K562 (cell line): Measurements from ENCODE around the gene NUP160. TPM values are rescaled to one million over a fixed set of nuclear protein-coding genes. Genes with fewer than 3 reads are reported as not detected.
A peak's percentile ranks its signal among the peaks of the same experiment; 100 is the strongest.

Experiments
- ATAC-seq: fragments of 200-7000 bp; cut with Tn5 transposase; 3 replicates; pipeline ENCODE4 v1.9.1; 2020; ENCODE audit warnings: moderate library complexity
- BruUV-seq: library from RNA; stranded (reverse); fragments of 400-500 nt; replicated peaks from 2 replicates; lab custom pipeline; 2021; lab: Mats Ljungman, UMichigan
- CTCF ChIA-PET: fragments of 300-600 bp; formaldehyde crosslinking; extraction: SDS; loops from one replicate; lab custom pipeline; 2021; ENCODE audit warnings: low intra/inter-chr PET ratio; lab: Yijun Ruan, JAX
- POLR2A ChIA-PET: fragments of 300-600, 350-650 bp; sonication (Branson Sonifier 250); formaldehyde crosslinking; extraction: SDS; loops from one replicate; lab custom pipeline; 2021; ENCODE audit warnings: antibody characterized with exemption, inconsistent platforms; lab: Yijun Ruan, JAX
- DNase-seq, 4 experiments: peaks; one replicate each; pipeline versions ENCODE4 v3.0.0 to v3.0.0-alpha.2; 2011 to 2018; ENCODE audit warnings: low spot score in 3 of 4, mixed read lengths in 3 of 4; ENCODE audit errors: extremely low read depth in 1 of 4
- FAIRE-seq: peaks from 2 replicates; lab custom pipeline; 2011; peaks lifted over from hg19 to GRCh38; lab: Jason Lieb, UNC
- H2AFZ ChIP-seq: 2 replicates; pipeline ENCODE4 v1.6.0; 2011; ENCODE audit warnings: low read depth, low read length, control low read depth, inconsistent platforms
- H3K27ac ChIP-seq: fragments of 200-600 bp; 3 replicates; pipeline ENCODE4 v1.8.0; 2011; ENCODE audit warnings: low read depth, mild to moderate bottlenecking, control low read depth, inconsistent platforms, low read length, moderate library complexity, mixed read lengths; ENCODE audit errors: extremely low read depth
- H3K27me3 ChIP-seq, 2 experiments: fragments of 300-600 bp in 1 of 2; 2 replicates in 1 of 2; 3 replicates in 1 of 2; pipeline versions ENCODE4 v1.6.0 to v1.8.0; 2011; ENCODE audit warnings: inconsistent platforms in 2 of 2, low read length in 2 of 2, mild to moderate bottlenecking in 1 of 2, mixed read lengths in 1 of 2, moderate library complexity in 1 of 2; ENCODE audit not compliant: control insufficient read depth in 2 of 2, insufficient read depth in 2 of 2
- H3K36me3 ChIP-seq: fragments of 300-600 bp; 3 replicates; pipeline ENCODE4 v1.8.0; 2011; ENCODE audit warnings: mild to moderate bottlenecking, low read length, inconsistent platforms; ENCODE audit not compliant: control insufficient read depth, insufficient read depth
- H3K4me1 ChIP-seq, 2 experiments: fragments of 200-600 bp in 1 of 2; replicated peaks in 1 of 2; 2 replicates in 1 of 2; 3 replicates in 1 of 2; pipeline versions ENCODE4 v1.5.1 to v1.8.0; 2011; ENCODE audit warnings: inconsistent platforms in 2 of 2, low read length in 2 of 2, mild to moderate bottlenecking in 1 of 2, mixed read lengths in 1 of 2, moderate library complexity in 1 of 2; ENCODE audit not compliant: control insufficient read depth in 2 of 2, insufficient read depth in 2 of 2
- H3K4me2 ChIP-seq: 2 replicates; pipeline ENCODE4 v1.6.1; 2011; ENCODE audit warnings: low read length, control low read depth, inconsistent platforms, mixed read lengths; ENCODE audit not compliant: insufficient read depth
- H3K4me3 ChIP-seq: fragments of 200-600 bp; sonication (generic), shearing (Covaris generic); 2 replicates; pipeline ENCODE4 v1.5.1; 2016; ENCODE audit warnings: control low read depth, inconsistent platforms
- H3K79me2 ChIP-seq: fragments of 200-600 bp; 3 replicates; pipeline ENCODE4 v1.8.0; 2011; ENCODE audit warnings: low read length, inconsistent platforms; ENCODE audit not compliant: control insufficient read depth, insufficient read depth
- H3K9ac ChIP-seq, 2 experiments: 2 replicates each; pipeline versions ENCODE4 v1.6.0 to v1.6.1; 2011; ENCODE audit warnings: low read depth in 2 of 2, low read length in 2 of 2, control low read depth in 1 of 2, inconsistent platforms in 1 of 2, mild to moderate bottlenecking in 1 of 2, mixed read lengths in 1 of 2; ENCODE audit not compliant: insufficient read depth in 1 of 2
- H3K9me1 ChIP-seq: one replicate; pipeline ENCODE4 v1.6.0; 2011; ENCODE audit warnings: inconsistent platforms, mild to moderate bottlenecking, low read length, moderate library complexity; ENCODE audit not compliant: control insufficient read depth, insufficient read depth
- H3K9me3 ChIP-seq: replicated peaks from 2 replicates; pipeline ENCODE4 v1.5.1; 2011; ENCODE audit warnings: low read depth, low read length, inconsistent platforms; ENCODE audit not compliant: control insufficient read depth, insufficient read depth
- H4K20me1 ChIP-seq: replicated peaks from 2 replicates; pipeline ENCODE4 v1.6.1; 2011; ENCODE audit warnings: low read length, inconsistent platforms, mixed read lengths; ENCODE audit not compliant: control insufficient read depth, insufficient read depth
- DMBX1 ChIP-seq: fragments of 250-450 bp; sonication (Bioruptor Pico); IDR thresholded peaks from 2 replicates; pipeline ENCODE4 v1.8.0; 2022; ENCODE audit warnings: inconsistent platforms, mild to moderate bottlenecking, moderate library complexity, borderline replicate concordance
- ILF3 ChIP-seq: fragments of 450-650 bp; IDR thresholded peaks from 2 replicates; pipeline ENCODE4 v1.6.1; 2018; ENCODE audit warnings: antibody characterized with exemption, mild to moderate bottlenecking, moderate library complexity, borderline replicate concordance
- KLF10 ChIP-seq: fragments of 250-450 bp; sonication (Bioruptor Pico); IDR thresholded peaks from 2 replicates; pipeline ENCODE4 v1.6.1; 2021; ENCODE audit warnings: matching md5 sums
- NFE2 ChIP-seq: IDR thresholded peaks from 2 replicates; pipeline ENCODE4 v1.6.1; 2014; ENCODE audit warnings: antibody characterized with exemption, low read depth
- PCBP2 ChIP-seq: fragments of 200-400 bp; formaldehyde crosslinking; IDR thresholded peaks from 2 replicates; pipeline ENCODE4 v1.6.1; 2018; ENCODE audit warnings: low read length, low read depth, mild to moderate bottlenecking, moderate library complexity; ENCODE audit not compliant: poor library complexity, severe bottlenecking
- RBM14 ChIP-seq: fragments of 200-400 bp; formaldehyde crosslinking; IDR thresholded peaks from 2 replicates; pipeline ENCODE4 v1.6.1; 2018; ENCODE audit warnings: low read depth, mild to moderate bottlenecking, low read length, moderate library complexity, borderline replicate concordance; ENCODE audit not compliant: insufficient read depth
- SRSF7 ChIP-seq: fragments of 200-400 bp; formaldehyde crosslinking; optimal IDR thresholded peaks from 2 replicates; pipeline ENCODE3; 2017; ENCODE audit warnings: mild to moderate bottlenecking, low read depth, low read length
- TAF7 ChIP-seq: fragments of 450-650 bp; IDR thresholded peaks from 2 replicates; pipeline ENCODE4 v1.6.1; 2016; ENCODE audit warnings: missing genetic modification characterization, missing compliant biosample characterization
- TOE1 ChIP-seq, 2 experiments: fragments of 450-650 bp in 1 of 2; sonication (generic) in 1 of 2; formaldehyde crosslinking in 1 of 2; IDR thresholded peaks; 2 replicates each; pipeline versions ENCODE4 v1.7.1 to v1.8.0; 2016 to 2022; ENCODE audit warnings: borderline replicate concordance in 2 of 2, mild to moderate bottlenecking in 2 of 2, antibody characterized with exemption in 1 of 2, inconsistent platforms in 1 of 2, low read depth in 1 of 2, missing genetic modification reagents in 1 of 2, moderate library complexity in 1 of 2
- XRCC5 ChIP-seq: fragments of 200-400 bp; formaldehyde crosslinking; IDR thresholded peaks from 2 replicates; pipeline ENCODE4 v1.6.1; 2017; ENCODE audit warnings: low read depth, mild to moderate bottlenecking, low read length
- ZBTB17 ChIP-seq: fragments of 450-650 bp; formaldehyde crosslinking; IDR thresholded peaks from 2 replicates; pipeline ENCODE4 v1.4.0; 2020; ENCODE audit warnings: mild to moderate bottlenecking
- ZNF253 ChIP-seq: fragments of 250-450 bp; sonication (Bioruptor Pico); conservative IDR thresholded peaks from 2 replicates; pipeline ENCODE4 v1.6.1; 2021; ENCODE audit warnings: mild to moderate bottlenecking
- WGBS: fragments of 100-300 bp; shearing (Covaris generic); methylation state at CpG from one replicate; pipeline ENCODE4 v1.1.6; 2016; ENCODE audit warnings: low coverage, mixed read lengths; ENCODE audit not compliant: insufficient coverage; ENCODE audit errors: missing lambda C conversion rate; 5-methylcytosine and 5-hydroxymethylcytosine counted together
- in situ Hi-C: fragments of 300-500 bp; cut with MboI; formaldehyde crosslinking; loops from 4 replicates; pipeline ENCODE4 v1.15.0; 2018; ENCODE audit warnings: inconsistent platforms, mixed read lengths
- intact Hi-C: fragments of 100-400 bp; cut with micrococcal nuclease; formaldehyde crosslinking; loops from 2 replicates; pipeline ENCODE4 v1.14.2; 2022
- polyA plus RNA-seq, 8 experiments: library from polyadenylated mRNA; depleted of rRNA in 4 of 8; stranded (reverse) in 5 of 8; unstranded in 3 of 8; fragments of >200 nt; fragmentation: Nextera tagmentation in 2 of 8; fragmentation: Illumina TruSeq in 1 of 8; extraction: Ambion mirVana in 2 of 8; extraction: Trizol in 1 of 8; gene quantifications; 2 replicates each; pipeline versions ENCODE4 v1.2.1 to v1.2.3, GENCODE V29; 2011 to 2014; ENCODE audit warnings: inconsistent platforms in 1 of 8, missing spikeins in 1 of 8
- total RNA-seq, 7 experiments: library from RNA; depleted of rRNA in 6 of 7; stranded (reverse); fragments of >200 nt in 6 of 7; fragmentation: Illumina TruSeq in 2 of 7; extraction: Trizol in 2 of 7; gene quantifications; 2 replicates each; pipeline versions ENCODE4 v1.2.1 to v1.2.3, GENCODE V29; 2011 to 2021; ENCODE audit warnings: low replicate concordance in 1 of 7
- TF ChIP-seq, protein P1 (sequence below): fragments of 450-650 bp; IDR thresholded peaks from 2 replicates; pipeline ENCODE4 v1.6.1; 2017; ENCODE audit warnings: antibody characterized with exemption, mild to moderate bottlenecking

The NUP160 gene
- total and polyA plus RNA-seq, 9 of the 15 experiments (the other 6 are each of a cell fraction or from before 2014, with no cell fraction given), result 41.5 to 112 (median 65.0) TPM

- POLR2A ChIA-PET, result no interaction called here
- no peak overlapping the region for H3K9ac ChIP-seq
- H4K20me1 ChIP-seq, result no peaks in the 10 kb centered on the region
- no peak for TF ChIP-seq ILF3
- no peak for TF ChIP-seq SRSF7
- no peak for TF ChIP-seq TAF7 (tag)
- no peak for TF ChIP-seq ZNF253
- no peak for TF ChIP-seq ZBTB17 (CRISPR knock-in tag)
- no peak for TF ChIP-seq DMBX1 (CRISPR knock-in tag)
- TF ChIP-seq KLF10 (CRISPR knock-in tag), result no peak
- no peak for TF ChIP-seq PCBP2
- TF ChIP-seq RBM14, result no peak
- TF ChIP-seq TOE1 (IDR thresholded peaks at IDR 0.05; ENCODE audit: borderline replicate concordance), result no peak
- TF ChIP-seq TOE1 (CRISPR knock-in tag; IDR thresholded peaks at IDR 0.05; ENCODE audit: borderline replicate concordance, low read depth), result no peak
- no peak for TF ChIP-seq NFE2
- no peak for TF ChIP-seq XRCC5
- TF ChIP-seq, protein P1, sequence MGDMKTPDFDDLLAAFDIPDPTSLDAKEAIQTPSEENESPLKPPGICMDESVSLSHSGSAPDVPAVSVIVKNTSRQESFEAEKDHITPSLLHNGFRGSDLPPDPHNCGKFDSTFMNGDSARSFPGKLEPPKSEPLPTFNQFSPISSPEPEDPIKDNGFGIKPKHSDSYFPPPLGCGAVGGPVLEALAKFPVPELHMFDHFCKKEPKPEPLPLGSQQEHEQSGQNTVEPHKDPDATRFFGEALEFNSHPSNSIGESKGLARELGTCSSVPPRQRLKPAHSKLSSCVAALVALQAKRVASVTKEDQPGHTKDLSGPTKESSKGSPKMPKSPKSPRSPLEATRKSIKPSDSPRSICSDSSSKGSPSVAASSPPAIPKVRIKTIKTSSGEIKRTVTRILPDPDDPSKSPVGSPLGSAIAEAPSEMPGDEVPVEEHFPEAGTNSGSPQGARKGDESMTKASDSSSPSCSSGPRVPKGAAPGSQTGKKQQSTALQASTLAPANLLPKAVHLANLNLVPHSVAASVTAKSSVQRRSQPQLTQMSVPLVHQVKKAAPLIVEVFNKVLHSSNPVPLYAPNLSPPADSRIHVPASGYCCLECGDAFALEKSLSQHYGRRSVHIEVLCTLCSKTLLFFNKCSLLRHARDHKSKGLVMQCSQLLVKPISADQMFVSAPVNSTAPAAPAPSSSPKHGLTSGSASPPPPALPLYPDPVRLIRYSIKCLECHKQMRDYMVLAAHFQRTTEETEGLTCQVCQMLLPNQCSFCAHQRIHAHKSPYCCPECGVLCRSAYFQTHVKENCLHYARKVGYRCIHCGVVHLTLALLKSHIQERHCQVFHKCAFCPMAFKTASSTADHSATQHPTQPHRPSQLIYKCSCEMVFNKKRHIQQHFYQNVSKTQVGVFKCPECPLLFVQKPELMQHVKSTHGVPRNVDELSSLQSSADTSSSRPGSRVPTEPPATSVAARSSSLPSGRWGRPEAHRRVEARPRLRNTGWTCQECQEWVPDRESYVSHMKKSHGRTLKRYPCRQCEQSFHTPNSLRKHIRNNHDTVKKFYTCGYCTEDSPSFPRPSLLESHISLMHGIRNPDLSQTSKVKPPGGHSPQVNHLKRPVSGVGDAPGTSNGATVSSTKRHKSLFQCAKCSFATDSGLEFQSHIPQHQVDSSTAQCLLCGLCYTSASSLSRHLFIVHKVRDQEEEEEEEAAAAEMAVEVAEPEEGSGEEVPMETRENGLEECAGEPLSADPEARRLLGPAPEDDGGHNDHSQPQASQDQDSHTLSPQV, result no peak
- TF ChIP-seq, all 486 proteins: peak for 0
- intact Hi-C loops (no loop called here), in situ Hi-C loops (no loop called here)
- H3K4me1 ChIP-seq, result no peaks in the 10 kb centered on the region
- CTCF ChIA-PET, result no interaction called here
- H3K36me3 ChIP-seq, result peaks cover 89% of the 10 kb centered on the region
- H3K27me3 ChIP-seq, result no peaks in the 10 kb centered on the region
- FAIRE-seq (peak; percentile 40), DNase-seq (no peak), ATAC-seq (no peak)
- no TSS peak for BruUV-seq
- H3K9me3 ChIP-seq, result no peaks in the 10 kb centered on the region
- H3K4me3 ChIP-seq, result no peak overlapping the region
- H3K79me2 ChIP-seq, result no peaks in the 10 kb centered on the region
- no peak overlapping the region for H3K27ac ChIP-seq
- no peak overlapping the region for H2AFZ ChIP-seq
- no peaks in the 10 kb centered on the region for H3K9me1 ChIP-seq
- 100% methylated on average over 1 of the region's 1 CpG for WGBS
- H3K4me2 ChIP-seq, result no peak overlapping the region
These were observed 47.4 kb downstream of the NUP160 start for GRCh38 chr11:47800759-47801158.
